K562 (cell line): ENCODE data around the gene PLXNA2. TPM values are rescaled to one million over a fixed set of nuclear protein-coding genes. Genes with fewer than 3 reads are reported as not detected.

Source experiments
- HEY1 ChIP-seq: fragments of 250-450 bp; sonication (Bioruptor Pico); IDR thresholded peaks from 2 replicates; pipeline ENCODE4 v1.5.0; 2020; ENCODE audit warnings: mild to moderate bottlenecking, moderate library complexity, borderline replicate concordance
- HMGN3 ChIP-seq: IDR thresholded peaks from 2 replicates; pipeline ENCODE4 v1.6.1; 2011; ENCODE audit warnings: borderline replicate concordance, low read depth, mild to moderate bottlenecking, mixed read lengths, low read length; ENCODE audit not compliant: insufficient read length; ENCODE audit errors: extremely low read depth
- ZBED1 ChIP-seq: IDR thresholded peaks from 2 replicates; pipeline ENCODE4 v1.6.1; 2014
- polyA plus RNA-seq, 8 experiments: library from polyadenylated mRNA; depleted of rRNA in 4 of 8; stranded (reverse) in 5 of 8; unstranded in 3 of 8; fragments of >200 nt; fragmentation: Nextera tagmentation in 2 of 8; fragmentation: Illumina TruSeq in 1 of 8; extraction: Ambion mirVana in 2 of 8; extraction: Trizol in 1 of 8; gene quantifications; 2 replicates each; pipeline versions ENCODE4 v1.2.1 to v1.2.3, GENCODE V29; 2011 to 2014; ENCODE audit warnings: inconsistent platforms in 1 of 8, missing spikeins in 1 of 8
- total RNA-seq, 7 experiments: library from RNA; depleted of rRNA in 6 of 7; stranded (reverse); fragments of >200 nt in 6 of 7; fragmentation: Illumina TruSeq in 2 of 7; extraction: Trizol in 2 of 7; gene quantifications; 2 replicates each; pipeline versions ENCODE4 v1.2.1 to v1.2.3, GENCODE V29; 2011 to 2021; ENCODE audit warnings: low replicate concordance in 1 of 7
- TF ChIP-seq, protein P1 (sequence below), 2 experiments: fragments of 450-650 bp in 1 of 2; sonication (generic) in 1 of 2; formaldehyde crosslinking in 1 of 2; IDR thresholded peaks; 2 replicates each; pipeline versions ENCODE4 v1.7.1 to v1.9.0; 2016 to 2022; ENCODE audit warnings: inconsistent platforms in 1 of 2, mild to moderate bottlenecking in 1 of 2, missing genetic modification reagents in 1 of 2

PLXNA2 gene
- total and polyA plus RNA-seq, 9 of the 15 experiments (the other 6 are each of a cell fraction or from before 2014, with no cell fraction given): 0.01 to 1.3 (median 0.32) TPM

GRCh38 chr1:208078752-208079151 is 165.4 kb downstream of the PLXNA2 start (continued):
- TF ChIP-seq, protein P1, sequence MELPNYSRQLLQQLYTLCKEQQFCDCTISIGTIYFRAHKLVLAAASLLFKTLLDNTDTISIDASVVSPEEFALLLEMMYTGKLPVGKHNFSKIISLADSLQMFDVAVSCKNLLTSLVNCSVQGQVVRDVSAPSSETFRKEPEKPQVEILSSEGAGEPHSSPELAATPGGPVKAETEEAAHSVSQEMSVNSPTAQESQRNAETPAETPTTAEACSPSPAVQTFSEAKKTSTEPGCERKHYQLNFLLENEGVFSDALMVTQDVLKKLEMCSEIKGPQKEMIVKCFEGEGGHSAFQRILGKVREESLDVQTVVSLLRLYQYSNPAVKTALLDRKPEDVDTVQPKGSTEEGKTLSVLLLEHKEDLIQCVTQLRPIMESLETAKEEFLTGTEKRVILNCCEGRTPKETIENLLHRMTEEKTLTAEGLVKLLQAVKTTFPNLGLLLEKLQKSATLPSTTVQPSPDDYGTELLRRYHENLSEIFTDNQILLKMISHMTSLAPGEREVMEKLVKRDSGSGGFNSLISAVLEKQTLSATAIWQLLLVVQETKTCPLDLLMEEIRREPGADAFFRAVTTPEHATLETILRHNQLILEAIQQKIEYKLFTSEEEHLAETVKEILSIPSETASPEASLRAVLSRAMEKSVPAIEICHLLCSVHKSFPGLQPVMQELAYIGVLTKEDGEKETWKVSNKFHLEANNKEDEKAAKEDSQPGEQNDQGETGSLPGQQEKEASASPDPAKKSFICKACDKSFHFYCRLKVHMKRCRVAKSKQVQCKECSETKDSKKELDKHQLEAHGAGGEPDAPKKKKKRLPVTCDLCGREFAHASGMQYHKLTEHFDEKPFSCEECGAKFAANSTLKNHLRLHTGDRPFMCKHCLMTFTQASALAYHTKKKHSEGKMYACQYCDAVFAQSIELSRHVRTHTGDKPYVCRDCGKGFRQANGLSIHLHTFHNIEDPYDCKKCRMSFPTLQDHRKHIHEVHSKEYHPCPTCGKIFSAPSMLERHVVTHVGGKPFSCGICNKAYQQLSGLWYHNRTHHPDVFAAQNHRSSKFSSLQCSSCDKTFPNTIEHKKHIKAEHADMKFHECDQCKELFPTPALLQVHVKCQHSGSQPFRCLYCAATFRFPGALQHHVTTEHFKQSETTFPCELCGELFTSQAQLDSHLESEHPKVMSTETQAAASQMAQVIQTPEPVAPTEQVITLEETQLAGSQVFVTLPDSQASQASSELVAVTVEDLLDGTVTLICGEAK (IDR thresholded peaks at IDR 0.05): no peak
- TF ChIP-seq, protein P1 (CRISPR knock-in tag; IDR thresholded peaks at IDR 0.05): no peak
- no peak for TF ChIP-seq ZBED1
- no peak for TF ChIP-seq HMGN3
- no peak for TF ChIP-seq HEY1 (CRISPR knock-in tag)
- TF ChIP-seq, all 486 proteins: peak for 0
